H1 (cell line): Measurements from ENCODE around the gene HDLBP. TPM values are rescaled to one million over a fixed set of nuclear protein-coding genes. Genes with fewer than 3 reads are reported as not detected.

Source experiments
- CTCF ChIA-PET: fragments of 300-600 bp; sonication (Branson Sonifier 250); formaldehyde crosslinking; loops from one replicate; lab custom pipeline; 2021; ENCODE audit not compliant: partially characterized antibody; lab: Charles Lee
- POLR2A ChIA-PET: fragments of 300-600 bp; sonication (Branson Sonifier 250); formaldehyde crosslinking; loops from one replicate; lab custom pipeline; 2021; ENCODE audit warnings: inconsistent platforms; ENCODE audit not compliant: partially characterized antibody; lab: Charles Lee
- DNase-seq, 2 experiments: peaks; one replicate each; pipeline versions ENCODE4 v3.0.0 to v3.0.0-alpha.2; 2010 to 2022; ENCODE audit warnings: low spot score in 2 of 2, low read depth in 1 of 2, mixed read lengths in 1 of 2
- FAIRE-seq: peaks from 2 replicates; lab custom pipeline; 2011; peaks lifted over from hg19 to GRCh38; lab: Jason Lieb, UNC
- H2AFZ ChIP-seq: 2 replicates; pipeline ENCODE4 v1.8.1; 2012; ENCODE audit warnings: low read length, inconsistent platforms
- H2AK5ac ChIP-seq: 2 replicates; pipeline ENCODE4 v1.6.1; 2013; ENCODE audit warnings: low read depth, low read length
- H2BK120ac ChIP-seq: replicated peaks from 2 replicates; pipeline ENCODE3; 2013; ENCODE audit warnings: low read depth, low read length, inconsistent platforms
- H2BK12ac ChIP-seq: 2 replicates; pipeline ENCODE4 v1.6.1; 2013; ENCODE audit warnings: low read depth, low read length
- H2BK15ac ChIP-seq: 2 replicates; pipeline ENCODE4 v1.6.1; 2013; ENCODE audit warnings: low read length
- H2BK20ac ChIP-seq: 2 replicates; pipeline ENCODE4 v1.6.1; 2013; ENCODE audit warnings: low read length
- H2BK5ac ChIP-seq: 2 replicates; pipeline ENCODE4 v1.6.1; 2013; ENCODE audit warnings: low read depth, low read length
- H3K14ac ChIP-seq: 2 replicates; pipeline ENCODE4 v1.6.1; 2013; ENCODE audit warnings: inconsistent platforms; ENCODE audit not compliant: insufficient read length
- H3K18ac ChIP-seq: 2 replicates; pipeline ENCODE4 v1.6.1; 2013; ENCODE audit warnings: low read length; ENCODE audit errors: extremely low read depth
- H3K23ac ChIP-seq: 2 replicates; pipeline ENCODE4 v1.6.1; 2013; ENCODE audit warnings: inconsistent platforms; ENCODE audit not compliant: insufficient read length
- H3K23me2 ChIP-seq: 2 replicates; pipeline ENCODE4 v1.6.1; 2013; ENCODE audit warnings: low read depth, low read length
- H3K27ac ChIP-seq: 2 replicates; pipeline ENCODE4 v1.6.1; 2011; ENCODE audit warnings: low read depth, low read length, inconsistent platforms
- H3K27me3 ChIP-seq, 4 experiments: replicated peaks in 1 of 4; 1 replicate in 1 of 4; 2 replicates in 3 of 4; pipeline versions ENCODE4 v1.6.1 to v1.8.1; 2011 to 2013; ENCODE audit warnings: low read length in 3 of 4, mild to moderate bottlenecking in 3 of 4, inconsistent platforms in 2 of 4, mixed read lengths in 2 of 4, moderate library complexity in 1 of 4; ENCODE audit not compliant: control insufficient read depth in 3 of 4, insufficient read depth in 3 of 4; ENCODE audit errors: extremely low read depth in 1 of 4
- H3K36me3 ChIP-seq, 4 experiments: 2 replicates each; pipeline versions ENCODE4 v1.6.1 to v1.8.1; 2011 to 2013; ENCODE audit warnings: mild to moderate bottlenecking in 4 of 4, low read length in 3 of 4, moderate library complexity in 2 of 4, control low read depth in 1 of 4, inconsistent platforms in 1 of 4; ENCODE audit not compliant: insufficient read depth in 4 of 4, control insufficient read depth in 2 of 4
- H3K4ac ChIP-seq: replicated peaks from 2 replicates; pipeline ENCODE3; 2013; ENCODE audit warnings: low read length, low read depth, mixed read lengths, inconsistent platforms; ENCODE audit not compliant: insufficient read length
- H3K4me1 ChIP-seq, 4 experiments: replicated peaks in 1 of 4; 1 replicate in 1 of 4; 2 replicates in 3 of 4; pipeline versions ENCODE4 v1.6.1 to v1.8.1; 2011 to 2013; ENCODE audit warnings: low read length in 3 of 4, inconsistent platforms in 2 of 4, mixed read lengths in 1 of 4; ENCODE audit not compliant: insufficient read depth in 4 of 4, control insufficient read depth in 3 of 4
- H3K4me2 ChIP-seq, 2 experiments: 2 replicates each; pipeline versions ENCODE4 v1.6.1 to v1.8.1; 2011 to 2013; ENCODE audit warnings: low read depth in 2 of 2, low read length in 2 of 2, control low read depth in 1 of 2, inconsistent platforms in 1 of 2, mild to moderate bottlenecking in 1 of 2; ENCODE audit not compliant: insufficient read depth in 1 of 2
- H3K4me3 ChIP-seq, 4 experiments: fragments of 200-600, 300-600 bp in 1 of 4; sonication (generic), shearing (Covaris generic), sonication (Bioruptor Twin) in 1 of 4; 2 replicates each; pipeline versions ENCODE4 v1.5.1 to v1.8.1; 2011 to 2016; ENCODE audit warnings: low read length in 4 of 4, low read depth in 3 of 4, control low read depth in 2 of 4, inconsistent platforms in 2 of 4, mild to moderate bottlenecking in 2 of 4, mixed read lengths in 1 of 4, moderate library complexity in 1 of 4; ENCODE audit not compliant: insufficient read depth in 2 of 4; ENCODE audit errors: extremely low read depth in 1 of 4
- H3K56ac ChIP-seq: replicated peaks from 2 replicates; pipeline ENCODE3; 2013; ENCODE audit warnings: low read depth, mild to moderate bottlenecking, mixed read lengths, low read length, inconsistent platforms; ENCODE audit not compliant: insufficient read length
- H3K79me1 ChIP-seq: 2 replicates; pipeline ENCODE4 v1.6.1; 2013; ENCODE audit warnings: low read depth, low read length, control low read depth
- H3K79me2 ChIP-seq, 2 experiments: 2 replicates each; pipeline versions ENCODE4 v1.6.1 to v1.8.1; 2012 to 2013; ENCODE audit warnings: low read length in 2 of 2, mild to moderate bottlenecking in 2 of 2, inconsistent platforms in 1 of 2; ENCODE audit not compliant: insufficient read depth in 2 of 2, control insufficient read depth in 1 of 2
- H3K9ac ChIP-seq, 4 experiments: replicated peaks in 1 of 4; 1 replicate in 1 of 4; 2 replicates in 3 of 4; pipeline versions ENCODE4 v1.6.1 to v1.8.1; 2011 to 2013; ENCODE audit warnings: low read depth in 3 of 4, low read length in 3 of 4, control low read depth in 2 of 4, mild to moderate bottlenecking in 2 of 4, moderate library complexity in 2 of 4, inconsistent platforms in 1 of 4; ENCODE audit errors: extremely low read depth in 1 of 4
- H3K9me3 ChIP-seq, 2 experiments: 2 replicates each; pipeline versions ENCODE4 v1.6.1 to v1.8.1; 2012 to 2013; ENCODE audit warnings: mild to moderate bottlenecking in 2 of 2, moderate library complexity in 2 of 2, control low read depth in 1 of 2, inconsistent platforms in 1 of 2, low read depth in 1 of 2, low read length in 1 of 2, mixed read lengths in 1 of 2; ENCODE audit not compliant: insufficient read depth in 2 of 2
- H4K20me1 ChIP-seq, 2 experiments: replicated peaks in 1 of 2; 2 replicates each; pipeline versions ENCODE3 to v1.8.1; 2011 to 2013; ENCODE audit warnings: inconsistent platforms in 2 of 2, low read length in 2 of 2, mild to moderate bottlenecking in 1 of 2; ENCODE audit not compliant: insufficient read depth in 2 of 2, control insufficient read depth in 1 of 2
- H4K5ac ChIP-seq: 2 replicates; pipeline ENCODE4 v1.6.1; 2013; ENCODE audit warnings: low read length, low read depth, mixed read lengths, inconsistent platforms; ENCODE audit not compliant: insufficient read length
- H4K8ac ChIP-seq: 2 replicates; pipeline ENCODE4 v1.8.0; 2013; ENCODE audit warnings: mild to moderate bottlenecking, moderate library complexity, low read length, inconsistent platforms; ENCODE audit not compliant: insufficient read depth; ENCODE audit errors: extremely low read depth
- H4K91ac ChIP-seq: replicated peaks from 2 replicates; pipeline ENCODE3; 2013; ENCODE audit warnings: low read length, mixed read lengths, inconsistent platforms; ENCODE audit not compliant: insufficient read length
- KDM4A ChIP-seq: IDR thresholded peaks from one replicate; pipeline ENCODE4 v1.7.1; 2012; ENCODE audit warnings: low read depth, mild to moderate bottlenecking, moderate library complexity, low read length, inconsistent platforms; ENCODE audit not compliant: severe bottlenecking
- POLR2A ChIP-seq, 2 experiments: IDR thresholded peaks; 1 replicate in 1 of 2; 2 replicates in 1 of 2; pipeline ENCODE4 v1.6.1; 2011; ENCODE audit warnings: low read depth in 2 of 2, low read length in 2 of 2, mild to moderate bottlenecking in 2 of 2; ENCODE audit errors: control extremely low read depth in 1 of 2
- SIX5 ChIP-seq: IDR thresholded peaks from 2 replicates; pipeline ENCODE4 v1.6.1; 2011; ENCODE audit warnings: mild to moderate bottlenecking, low read depth, low read length
- WGBS, 2 experiments: shearing (Covaris generic) in 1 of 2; methylation state at CpG; one replicate each; pipeline versions ENCODE4 v1.1.6 to v1.1.7; 2013 to 2015; ENCODE audit warnings: low lambda C conversion rate in 2 of 2, mixed read lengths in 2 of 2, inconsistent platforms in 1 of 2, low coverage in 1 of 2, missing lambda C conversion rate in 1 of 2; ENCODE audit not compliant: insufficient replicate concordance in 2 of 2, insufficient coverage in 1 of 2, insufficient read length in 1 of 2; ENCODE audit errors: extremely low coverage in 1 of 2, missing lambda C conversion rate in 1 of 2; 5-methylcytosine and 5-hydroxymethylcytosine counted together
- polyA plus RNA-seq, 7 experiments: library from polyadenylated mRNA; depleted of rRNA in 3 of 7; stranded (reverse) in 5 of 7; unstranded in 2 of 7; fragments of >200 nt in 5 of 7; fragments of 200-250 nt in 2 of 7; gene quantifications; 1 replicate in 5 of 7; 2 replicates in 1 of 7; 4 replicates in 1 of 7; pipeline versions ENCODE4 v1.2.1 to v1.2.3, GENCODE V29; 2011 to 2013; ENCODE audit warnings: missing spikeins in 2 of 7, mixed read lengths in 2 of 7
- total RNA-seq: library from RNA; stranded (reverse); fragmentation: NEBNext Ultra II Directional; extraction: Animal tissue kit (Norgen Biotek cat#: 25700); gene quantifications from 2 replicates; pipeline ENCODE4 v1.2.1, GENCODE V29; 2021

The HDLBP gene
- total and polyA plus RNA-seq, 2 of the 8 experiments (the other 6 are each of a cell fraction or from before 2014, with no cell fraction given), result 185 to 360 TPM

GRCh38 chr2:241350878-241351639 is 35.6 kb upstream of the HDLBP start:
- H2AFZ ChIP-seq, result no peak overlapping the region
- no peak overlapping the region for H4K5ac ChIP-seq
- H3K27me3 ChIP-seq, result no peaks in the 10 kb centered on the region
- H3K9ac ChIP-seq, result no peak overlapping the region
- no peak overlapping the region for H4K8ac ChIP-seq
- H3K4me2 ChIP-seq, result no peak overlapping the region
- no peak overlapping the region for H3K18ac ChIP-seq
- no peak overlapping the region for H2BK120ac ChIP-seq
- no peak overlapping the region for H2BK5ac ChIP-seq
- DNase-seq (no peak), FAIRE-seq (no peak)
- H4K20me1 ChIP-seq, result peaks cover 0 to 7% of the 10 kb centered on the region in 2 experiments
- no peak overlapping the region for H3K27ac ChIP-seq
- H3K56ac ChIP-seq, result no peak overlapping the region
- no peak overlapping the region for H3K14ac ChIP-seq
- no peaks in the 10 kb centered on the region for H3K79me1 ChIP-seq
- no peak overlapping the region for H3K4ac ChIP-seq
- 91% methylated on average over 9 of the region's 9 CpGs; no CpG with 5 or more reads in 1 of the 2 experiments for WGBS, 2 experiments
- peaks cover 1 to 10% (median 5%) of the 10 kb centered on the region in 4 experiments; a peak in 6 of 7 replicates for H3K4me1 ChIP-seq
- ChIA-PET POLR2A (interaction anchor here (0.5 kb wide), 1 partner anchor 688 kb away, joined by 3 read pairs; no protein-coding TSS in a partner anchor), CTCF (interaction anchor here (0.7 to 1.3 kb wide), 4 partner anchors 21 to 48 kb away, joined by 3 to 4 read pairs (median 4); no protein-coding TSS in a partner anchor)
- H3K9me3 ChIP-seq, result no peaks in the 10 kb centered on the region
- H4K91ac ChIP-seq, result no peak overlapping the region
- H3K23ac ChIP-seq, result no peak overlapping the region
- no peak overlapping the region for H2BK12ac ChIP-seq
- H3K4me3 ChIP-seq, result no peak overlapping the region
- H3K36me3 ChIP-seq, result peaks cover 30 to 77% (median 65%) of the 10 kb centered on the region in 4 experiments
- no peak overlapping the region for H2BK20ac ChIP-seq
- H2AK5ac ChIP-seq, result no peak overlapping the region
- H3K23me2 ChIP-seq, result peaks cover 3% of the 10 kb centered on the region; the same call in 1 of the 2 replicates
- peak in 1 of 2 experiments; percentile 24; a peak in 1 of 3 replicates for TF ChIP-seq POLR2A (IDR thresholded peaks at IDR 0.05; ENCODE audit: control extremely low read depth in 1 of 2, low read depth in 2 of 2, low read length in 2 of 2)
- TF ChIP-seq SIX5, result no peak
- no peak for TF ChIP-seq KDM4A
- no peaks in the 10 kb centered on the region for H3K79me2 ChIP-seq
- H2BK15ac ChIP-seq, result no peak overlapping the region
